Measurements from ENCODE around the gene CMA1.

CMA1 gene

DNA sequence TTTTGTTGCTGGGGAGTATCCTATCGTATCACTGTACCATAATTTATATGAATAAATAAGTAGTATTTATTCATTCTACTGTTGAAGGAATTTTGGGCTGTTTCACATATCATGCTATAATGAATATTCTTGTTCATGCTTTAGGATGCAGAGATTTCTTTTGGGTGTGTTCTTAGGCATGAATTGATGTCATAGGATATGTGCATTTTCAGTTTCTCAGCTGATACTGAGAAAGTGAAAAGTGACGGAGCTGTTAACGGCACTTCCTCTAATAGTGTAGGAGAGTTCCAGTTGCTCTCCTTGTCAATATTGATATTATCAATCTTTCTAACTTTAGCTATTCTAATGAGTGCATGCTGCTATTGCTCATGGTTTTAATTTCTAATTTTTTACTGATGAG lies 42.3 kb downstream of the CMA1 start:
- no peak for DNase-seq (ENCODE audit: low spot score)

GRCh38 chr14:24465368-24465767 lies 42.7 kb downstream of the CMA1 start:
- DNase-seq (ENCODE audit: low spot score) = no peak

DNA sequence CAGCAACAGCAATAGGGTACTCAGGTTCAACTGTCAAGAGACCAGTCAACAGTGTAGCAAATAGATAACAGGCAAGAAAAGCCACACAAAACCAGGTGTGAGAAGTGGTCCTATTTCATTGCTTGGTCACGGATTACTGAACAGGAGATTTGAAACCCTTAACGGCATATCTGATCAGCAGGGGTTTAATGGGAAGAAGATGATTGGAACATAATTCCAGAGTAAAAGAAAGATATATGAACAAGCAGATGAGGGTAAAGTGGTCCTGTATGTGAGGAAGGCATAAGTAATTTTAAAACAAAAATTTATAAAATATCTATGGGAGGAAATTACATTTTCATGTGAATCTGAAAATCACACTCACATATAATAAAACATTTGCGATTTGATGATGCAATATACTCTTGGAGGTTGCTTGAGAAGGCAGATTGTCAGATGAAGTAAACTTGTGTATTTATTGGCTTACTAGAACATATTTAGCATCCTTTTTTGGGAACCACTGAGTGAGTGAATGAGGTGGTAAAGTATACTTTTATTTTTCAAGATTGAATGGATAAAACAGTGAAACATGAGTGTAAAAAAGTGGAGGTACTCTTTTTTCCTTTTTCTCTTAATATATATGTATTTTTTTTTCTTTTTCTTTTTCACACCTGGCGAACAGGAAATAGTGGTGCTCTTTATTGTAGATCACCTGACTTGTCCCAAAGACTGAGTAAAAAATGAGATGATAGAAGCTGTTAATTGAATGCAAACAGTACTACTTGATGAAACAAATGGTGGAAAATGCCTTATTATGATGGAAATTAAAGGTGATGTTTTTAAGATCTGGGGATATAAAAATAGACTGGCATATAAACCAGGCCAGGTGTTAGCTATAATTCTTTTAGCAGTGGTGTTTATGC lies 43.9 kb downstream of the CMA1 start:
- no peak for DNase-seq (ENCODE audit: low spot score)

DNA sequence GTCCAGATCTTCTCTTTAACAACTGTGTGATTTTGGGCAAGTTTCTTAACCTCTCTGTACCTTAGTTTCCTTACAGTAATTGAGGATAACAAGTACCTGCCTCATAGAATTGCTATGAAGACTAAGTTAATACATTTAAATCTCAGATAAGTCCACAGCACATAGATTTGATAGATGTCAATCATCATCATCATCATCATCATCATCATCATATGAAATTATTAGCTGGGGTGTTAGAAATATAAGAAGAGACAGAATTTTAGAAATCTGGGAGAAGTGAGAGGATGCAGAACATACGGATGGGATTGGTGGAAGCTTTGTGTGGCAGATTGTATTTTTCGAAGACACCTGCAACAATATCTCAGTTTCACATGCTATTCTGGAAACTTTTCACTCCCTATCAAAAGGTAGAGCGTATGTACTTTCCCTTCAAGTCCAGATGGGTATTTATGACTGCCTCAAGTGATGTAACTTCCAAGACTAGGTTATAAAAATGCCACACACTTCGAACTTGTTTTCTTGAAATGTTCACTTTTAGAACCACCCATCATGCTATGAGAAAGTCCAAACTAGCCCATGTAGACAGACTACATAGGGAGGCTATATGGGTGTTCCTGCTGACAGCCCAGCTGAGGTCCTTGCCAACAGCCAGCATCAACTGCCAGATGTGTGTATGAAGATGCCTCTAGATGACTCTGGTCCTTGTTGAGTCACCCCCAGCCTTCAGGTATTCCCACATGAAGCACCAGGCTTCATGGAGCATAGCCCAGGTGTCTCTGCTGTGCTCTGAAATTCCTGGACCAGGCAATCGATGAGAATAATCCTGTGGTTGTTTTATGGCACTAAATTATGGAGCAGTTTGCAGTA lies 44.8 kb downstream of the CMA1 start:
- DNase-seq (ENCODE audit: low spot score) = no peak

GRCh38 chr14:24461336-24461735 lies 46.7 kb downstream of the CMA1 start:
- no peak for DNase-seq (ENCODE audit: low spot score)

DNA sequence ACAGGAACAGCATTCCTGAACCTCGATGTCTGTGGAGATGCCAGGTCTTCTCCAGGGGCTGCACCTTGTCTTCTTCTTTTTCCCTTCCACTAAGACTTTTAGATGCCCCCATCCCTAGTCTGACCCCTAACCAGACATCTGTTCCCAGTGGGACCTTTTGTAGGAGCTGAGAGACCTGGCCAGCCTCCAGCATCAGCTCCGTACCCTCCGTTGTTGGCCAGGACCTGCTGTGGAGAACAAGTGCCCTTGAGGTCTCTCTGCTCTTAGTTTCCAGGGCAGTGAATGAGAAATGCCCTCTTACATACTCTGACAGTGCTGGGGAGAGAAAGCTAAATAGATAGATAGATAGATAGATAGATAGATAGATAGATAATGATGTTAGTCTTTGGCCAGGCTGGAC lies 48.7 kb downstream of the CMA1 start:
- no peak for DNase-seq (ENCODE audit: low spot score)

DNA sequence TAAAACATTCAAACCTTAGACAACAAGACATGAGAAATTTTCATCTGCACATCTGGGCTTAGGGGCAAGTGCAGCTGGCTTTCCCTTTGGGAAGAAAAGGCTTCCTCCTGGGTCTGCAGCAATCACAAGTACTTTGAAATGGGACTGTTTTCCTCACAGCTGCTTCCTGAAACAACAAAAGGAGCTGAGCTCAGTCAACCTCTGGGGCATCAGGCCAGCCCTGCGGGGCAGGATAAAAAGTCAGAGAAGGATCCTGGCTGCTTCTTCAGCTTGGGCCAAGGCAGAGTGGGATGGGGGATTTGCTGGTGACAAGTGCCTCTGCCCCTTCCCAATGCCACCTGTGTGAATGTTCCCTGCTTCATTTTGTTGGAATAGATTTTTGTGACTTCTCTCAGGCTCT lies 49.3 kb downstream of the CMA1 start:
- DNase-seq (ENCODE audit: low spot score) = no peak

- DNase-seq (ENCODE audit: low spot score) = no peak
Observed at GRCh38 chr14:24456980-24457379, 51.1 kb downstream of the CMA1 start.
